K562 (cell line): ENCODE results near the gene CLIC3. TPM values are rescaled to one million over a fixed set of nuclear protein-coding genes. Genes with fewer than 3 reads are reported as not detected.

Experiments used
- ATAC-seq: fragments of 200-7000 bp; cut with Tn5 transposase; 3 replicates; pipeline ENCODE4 v1.9.1; 2020; ENCODE audit warnings: moderate library complexity
- BruUV-seq: library from RNA; stranded (reverse); fragments of 400-500 nt; replicated peaks from 2 replicates; lab custom pipeline; 2021; lab: Mats Ljungman, UMichigan
- CTCF ChIA-PET: fragments of 300-600 bp; formaldehyde crosslinking; extraction: SDS; loops from one replicate; lab custom pipeline; 2021; ENCODE audit warnings: low intra/inter-chr PET ratio; lab: Yijun Ruan, JAX
- POLR2A ChIA-PET: fragments of 300-600, 350-650 bp; sonication (Branson Sonifier 250); formaldehyde crosslinking; extraction: SDS; loops from one replicate; lab custom pipeline; 2021; ENCODE audit warnings: antibody characterized with exemption, inconsistent platforms; lab: Yijun Ruan, JAX
- DNase-seq, 4 experiments: peaks; one replicate each; pipeline versions ENCODE4 v3.0.0 to v3.0.0-alpha.2; 2011 to 2018; ENCODE audit warnings: low spot score in 3 of 4, mixed read lengths in 3 of 4; ENCODE audit errors: extremely low read depth in 1 of 4
- FAIRE-seq: peaks from 2 replicates; lab custom pipeline; 2011; peaks lifted over from hg19 to GRCh38; lab: Jason Lieb, UNC
- H2AFZ ChIP-seq: 2 replicates; pipeline ENCODE4 v1.6.0; 2011; ENCODE audit warnings: low read depth, low read length, control low read depth, inconsistent platforms
- H3K27ac ChIP-seq: fragments of 200-600 bp; 3 replicates; pipeline ENCODE4 v1.8.0; 2011; ENCODE audit warnings: low read depth, mild to moderate bottlenecking, control low read depth, inconsistent platforms, low read length, moderate library complexity, mixed read lengths; ENCODE audit errors: extremely low read depth
- H3K27me3 ChIP-seq, 2 experiments: fragments of 300-600 bp in 1 of 2; 2 replicates in 1 of 2; 3 replicates in 1 of 2; pipeline versions ENCODE4 v1.6.0 to v1.8.0; 2011; ENCODE audit warnings: inconsistent platforms in 2 of 2, low read length in 2 of 2, mild to moderate bottlenecking in 1 of 2, mixed read lengths in 1 of 2, moderate library complexity in 1 of 2; ENCODE audit not compliant: control insufficient read depth in 2 of 2, insufficient read depth in 2 of 2
- H3K36me3 ChIP-seq: fragments of 300-600 bp; 3 replicates; pipeline ENCODE4 v1.8.0; 2011; ENCODE audit warnings: mild to moderate bottlenecking, low read length, inconsistent platforms; ENCODE audit not compliant: control insufficient read depth, insufficient read depth
- H3K4me1 ChIP-seq, 2 experiments: fragments of 200-600 bp in 1 of 2; replicated peaks in 1 of 2; 2 replicates in 1 of 2; 3 replicates in 1 of 2; pipeline versions ENCODE4 v1.5.1 to v1.8.0; 2011; ENCODE audit warnings: inconsistent platforms in 2 of 2, low read length in 2 of 2, mild to moderate bottlenecking in 1 of 2, mixed read lengths in 1 of 2, moderate library complexity in 1 of 2; ENCODE audit not compliant: control insufficient read depth in 2 of 2, insufficient read depth in 2 of 2
- H3K4me2 ChIP-seq: 2 replicates; pipeline ENCODE4 v1.6.1; 2011; ENCODE audit warnings: low read length, control low read depth, inconsistent platforms, mixed read lengths; ENCODE audit not compliant: insufficient read depth
- H3K4me3 ChIP-seq: fragments of 200-600 bp; sonication (generic), shearing (Covaris generic); 2 replicates; pipeline ENCODE4 v1.5.1; 2016; ENCODE audit warnings: control low read depth, inconsistent platforms
- H3K79me2 ChIP-seq: fragments of 200-600 bp; 3 replicates; pipeline ENCODE4 v1.8.0; 2011; ENCODE audit warnings: low read length, inconsistent platforms; ENCODE audit not compliant: control insufficient read depth, insufficient read depth
- H3K9ac ChIP-seq, 2 experiments: 2 replicates each; pipeline versions ENCODE4 v1.6.0 to v1.6.1; 2011; ENCODE audit warnings: low read depth in 2 of 2, low read length in 2 of 2, control low read depth in 1 of 2, inconsistent platforms in 1 of 2, mild to moderate bottlenecking in 1 of 2, mixed read lengths in 1 of 2; ENCODE audit not compliant: insufficient read depth in 1 of 2
- H3K9me1 ChIP-seq: one replicate; pipeline ENCODE4 v1.6.0; 2011; ENCODE audit warnings: inconsistent platforms, mild to moderate bottlenecking, low read length, moderate library complexity; ENCODE audit not compliant: control insufficient read depth, insufficient read depth
- H3K9me3 ChIP-seq: replicated peaks from 2 replicates; pipeline ENCODE4 v1.5.1; 2011; ENCODE audit warnings: low read depth, low read length, inconsistent platforms; ENCODE audit not compliant: control insufficient read depth, insufficient read depth
- H4K20me1 ChIP-seq: replicated peaks from 2 replicates; pipeline ENCODE4 v1.6.1; 2011; ENCODE audit warnings: low read length, inconsistent platforms, mixed read lengths; ENCODE audit not compliant: control insufficient read depth, insufficient read depth
- FOS ChIP-seq: IDR thresholded peaks from 3 replicates; pipeline ENCODE4 v1.6.1; 2011; ENCODE audit not compliant: insufficient read length; ENCODE audit errors: extremely low read depth
- FOXJ3 ChIP-seq: sonication (generic); formaldehyde crosslinking; IDR thresholded peaks from 2 replicates; pipeline ENCODE4 v1.4.0; 2020; ENCODE audit warnings: mild to moderate bottlenecking, missing genetic modification reagents
- HDAC2 ChIP-seq: fragments of 450-650 bp; IDR thresholded peaks from 2 replicates; pipeline ENCODE4 v1.6.1; 2016; ENCODE audit warnings: mild to moderate bottlenecking
- ILF3 ChIP-seq: fragments of 450-650 bp; IDR thresholded peaks from 2 replicates; pipeline ENCODE4 v1.6.1; 2018; ENCODE audit warnings: antibody characterized with exemption, mild to moderate bottlenecking, moderate library complexity, borderline replicate concordance
- IRF1 ChIP-seq: sonication (generic); formaldehyde crosslinking; IDR thresholded peaks from 2 replicates; pipeline ENCODE4 v1.8.0; 2022; ENCODE audit warnings: missing genetic modification reagents, mild to moderate bottlenecking, borderline replicate concordance
- IRF2 ChIP-seq: sonication (generic); formaldehyde crosslinking; IDR thresholded peaks from 2 replicates; pipeline ENCODE4 v1.8.1; 2022; ENCODE audit warnings: mild to moderate bottlenecking, missing genetic modification reagents
- KDM5B ChIP-seq: fragments of 200-600 bp; sonication (generic); IDR thresholded peaks from 2 replicates; pipeline ENCODE4 v1.6.1; 2012; ENCODE audit warnings: low read depth, mild to moderate bottlenecking, moderate library complexity, low read length, control low read depth, inconsistent platforms; ENCODE audit not compliant: insufficient replicate concordance
- MITF ChIP-seq: IDR thresholded peaks from 2 replicates; pipeline ENCODE4 v1.6.1; 2014; ENCODE audit warnings: antibody characterized with exemption
- NCOA6 ChIP-seq: fragments of 450-650 bp; IDR thresholded peaks from 2 replicates; pipeline ENCODE4 v1.6.1; 2017; ENCODE audit warnings: mild to moderate bottlenecking
- PTTG1 ChIP-seq: fragments of 450-650 bp; IDR thresholded peaks from 2 replicates; pipeline ENCODE4 v1.6.1; 2016; ENCODE audit warnings: low read depth, mild to moderate bottlenecking, missing genetic modification characterization, missing compliant biosample characterization
- SPI1 ChIP-seq: IDR thresholded peaks from 2 replicates; pipeline ENCODE4 v1.6.1; 2011; ENCODE audit warnings: low read depth, low read length, control low read depth, borderline replicate concordance
- XRCC5 ChIP-seq: fragments of 200-400 bp; formaldehyde crosslinking; IDR thresholded peaks from 2 replicates; pipeline ENCODE4 v1.6.1; 2017; ENCODE audit warnings: low read depth, mild to moderate bottlenecking, low read length
- ZNF24 ChIP-seq: fragments of 450-650 bp; IDR thresholded peaks from 2 replicates; pipeline ENCODE4 v1.6.1; 2016
- ZNF311 ChIP-seq: fragments of 250-450 bp; sonication (Bioruptor Pico); IDR thresholded peaks from 2 replicates; pipeline ENCODE4 v1.4.0; 2020; ENCODE audit warnings: mild to moderate bottlenecking, moderate library complexity
- ZNF449 ChIP-seq: fragments of 250-450 bp; sonication (Bioruptor Pico); IDR thresholded peaks from 2 replicates; pipeline ENCODE4 v1.8.0; 2022; ENCODE audit warnings: moderate library complexity, mild to moderate bottlenecking, inconsistent platforms
- ZNF699 ChIP-seq: fragments of 250-450 bp; sonication (Bioruptor Pico); IDR thresholded peaks from 2 replicates; pipeline ENCODE4 v1.8.0; 2021; ENCODE audit warnings: mild to moderate bottlenecking, moderate library complexity; ENCODE audit not compliant: insufficient replicate concordance
- ZNF785 ChIP-seq: fragments of 250-450 bp; sonication (Bioruptor Pico); IDR thresholded peaks from 2 replicates; pipeline ENCODE4 v1.4.0; 2020; ENCODE audit warnings: mild to moderate bottlenecking
- WGBS: fragments of 100-300 bp; shearing (Covaris generic); methylation state at CpG from one replicate; pipeline ENCODE4 v1.1.6; 2016; ENCODE audit warnings: low coverage, mixed read lengths; ENCODE audit not compliant: insufficient coverage; ENCODE audit errors: missing lambda C conversion rate; 5-methylcytosine and 5-hydroxymethylcytosine counted together
- in situ Hi-C: fragments of 300-500 bp; cut with MboI; formaldehyde crosslinking; loops from 4 replicates; pipeline ENCODE4 v1.15.0; 2018; ENCODE audit warnings: inconsistent platforms, mixed read lengths
- intact Hi-C: fragments of 100-400 bp; cut with micrococcal nuclease; formaldehyde crosslinking; loops from 2 replicates; pipeline ENCODE4 v1.14.2; 2022
- polyA plus RNA-seq, 8 experiments: library from polyadenylated mRNA; depleted of rRNA in 4 of 8; stranded (reverse) in 5 of 8; unstranded in 3 of 8; fragments of >200 nt; fragmentation: Nextera tagmentation in 2 of 8; fragmentation: Illumina TruSeq in 1 of 8; extraction: Ambion mirVana in 2 of 8; extraction: Trizol in 1 of 8; gene quantifications; 2 replicates each; pipeline versions ENCODE4 v1.2.1 to v1.2.3, GENCODE V29; 2011 to 2014; ENCODE audit warnings: inconsistent platforms in 1 of 8, missing spikeins in 1 of 8
- total RNA-seq, 7 experiments: library from RNA; depleted of rRNA in 6 of 7; stranded (reverse); fragments of >200 nt in 6 of 7; fragmentation: Illumina TruSeq in 2 of 7; extraction: Trizol in 2 of 7; gene quantifications; 2 replicates each; pipeline versions ENCODE4 v1.2.1 to v1.2.3, GENCODE V29; 2011 to 2021; ENCODE audit warnings: low replicate concordance in 1 of 7

The CLIC3 gene
- total and polyA plus RNA-seq, 9 of the 15 experiments (the other 6 are each of a cell fraction or from before 2014, with no cell fraction given) = 0.27 to 0.29 TPM; not detected in 7

- H3K79me2 ChIP-seq = no peaks in the 10 kb centered on the region
- intact Hi-C loops (no loop called here), in situ Hi-C loops (no loop called here)
- no peak overlapping the region for H3K4me2 ChIP-seq
- TF ChIP-seq PTTG1 (tag) (no peak), ZNF24 (no peak), HDAC2 (no peak), MITF (no peak), KDM5B (no peak), ZNF785 (CRISPR knock-in tag) (no peak), ZNF311 (CRISPR knock-in tag) (no peak), XRCC5 (no peak), ZNF699 (CRISPR knock-in tag) (no peak), IRF1 (no peak), ZNF449 (CRISPR knock-in tag) (no peak), IRF2 (CRISPR knock-in tag) (no peak), FOS (no peak), ILF3 (no peak), FOXJ3 (CRISPR knock-in tag) (no peak), NCOA6 (no peak), SPI1 (no peak)
- no peaks in the 10 kb centered on the region for H3K9me1 ChIP-seq
- H2AFZ ChIP-seq = no peak overlapping the region
- no peak for ATAC-seq
- H3K9me3 ChIP-seq = no peaks in the 10 kb centered on the region
- BruUV-seq = no TSS peak
- H3K4me3 ChIP-seq = no peak overlapping the region
- ChIA-PET POLR2A (interaction anchor here (0.6 kb wide), 1 partner anchor 33 kb away, joined by 4 read pairs; no protein-coding TSS in a partner anchor), CTCF (no interaction called here)
- 0 out of 2 replicates have a peak, but pooled peaks cover 4% of the 10 kb centered on the region for H4K20me1 ChIP-seq
- peaks cover 2 to 7% of the 10 kb centered on the region in 2 experiments; a peak in 3 of 5 replicates for H3K27me3 ChIP-seq
- H3K9ac ChIP-seq = peak overlapping the region in 1 of 2 experiments; percentile 35; a peak in 1 of 4 replicates
- WGBS = 13% methylated on average over 16 of the region's 19 CpGs
- no peaks in the 10 kb centered on the region for H3K36me3 ChIP-seq
- H3K27ac ChIP-seq = no peak overlapping the region
- FAIRE-seq = no peak
- peaks cover 0 to 65% of the 10 kb centered on the region in 2 experiments; a peak in 4 of 5 replicates for H3K4me1 ChIP-seq
- no peak for DNase-seq
Observed at GRCh38 chr9:136953771-136954269, 42.5 kb downstream of the CLIC3 start.
